Upper lobe of left lung (tissue), 6 donors: ENCODE results near the gene GTPBP3. TPM values are rescaled to one million over a fixed set of nuclear protein-coding genes. Genes with fewer than 3 reads are reported as not detected.
"Not testable (repeated sequence)": the region's sequence is repeated elsewhere in the genome, so short reads cannot be mapped to it uniquely, and the experiment has no call there.

Source experiments
- ATAC-seq, 2 donors: fragments of 200-7000 bp; cut with Tn5 transposase; one replicate each; pipeline ENCODE4 v1.9.1; 2022; ENCODE audit warnings: mild to moderate bottlenecking in 2 of 2, moderate library complexity in 2 of 2; ENCODE audit not compliant: low FRiP score in 2 of 2
- DNase-seq, 2 donors: peaks; one replicate each; pipeline ENCODE4 v3.0.0-alpha.2; 2019 to 2020
- H3K27ac ChIP-seq, 4 donors: fragments of 200-600 bp; sonication (generic); one replicate each; pipeline ENCODE4 v1.5.1; 2016 to 2019
- H3K27me3 ChIP-seq, 4 donors: fragments of 200-600 bp; sonication (generic); one replicate each; pipeline ENCODE4 v1.5.1; 2017 to 2019
- H3K36me3 ChIP-seq, 4 donors: fragments of 200-600 bp; sonication (generic); one replicate each; pipeline ENCODE4 v1.5.1; 2016 to 2019
- H3K4me1 ChIP-seq, 4 donors: fragments of 200-600 bp; sonication (generic); one replicate each; pipeline ENCODE4 v1.5.1; 2018 to 2019
- H3K4me3 ChIP-seq, 4 donors: fragments of 200-600 bp; sonication (generic); one replicate each; pipeline ENCODE4 v1.5.1; 2017 to 2019; ENCODE audit warnings: mild to moderate bottlenecking in 2 of 4, moderate library complexity in 1 of 4
- H3K9me3 ChIP-seq, 4 donors: fragments of 200-600 bp; sonication (generic); one replicate each; pipeline ENCODE4 v1.5.1; 2018 to 2019
- EP300 ChIP-seq, 4 donors: sonication (generic); formaldehyde crosslinking; IDR thresholded peaks; one replicate each; pipeline ENCODE4 v1.5.1; 2017; ENCODE audit warnings: antibody characterized with exemption in 4 of 4, control low read depth in 2 of 4
- POLR2A ChIP-seq, 4 donors: fragments of 450-650 bp; IDR thresholded peaks; one replicate each; pipeline ENCODE4 v1.5.1; 2016 to 2017; ENCODE audit warnings: antibody characterized with exemption in 4 of 4, mild to moderate bottlenecking in 2 of 4
- POLR2AphosphoS5 ChIP-seq, 2 donors: sonication (generic); formaldehyde crosslinking; IDR thresholded peaks; one replicate each; pipeline ENCODE4 v1.5.1; 2017; ENCODE audit warnings: antibody characterized with exemption in 2 of 2
- WGBS, 2 donors: methylation state at CpG; one replicate each; pipeline ENCODE4 v1.1.5; 2017 to 2018; 5-methylcytosine and 5-hydroxymethylcytosine counted together
- total RNA-seq, 6 donors: library from RNA; depleted of rRNA in 4 of 6; stranded (reverse); fragments of >200 nt in 4 of 6; gene quantifications; one replicate each; pipeline versions ENCODE4 v1.1.0 to v1.2.1, GENCODE V29; 2016 to 2021
- TF ChIP-seq, protein P1 (sequence below), 6 experiments: fragments of 450-650 bp in 4 of 6; fragments of 200-600 bp in 2 of 6; sonication (generic) in 2 of 6; IDR thresholded peaks; one replicate each; pipeline ENCODE4 v1.5.1; 2016 to 2019; ENCODE audit warnings: antibody characterized with exemption in 6 of 6
- donor health status: DM: no; HTN: no; CAD: no; lungs with moderate emphysema.
- donor health status: DM: no; HTN: yes; CAD: no; lungs with severe emphysema.

The GTPBP3 gene
- total RNA-seq, 6 donors from 2014 or later, result 14.9 to 95.3 (median 26.4) TPM

DNA sequence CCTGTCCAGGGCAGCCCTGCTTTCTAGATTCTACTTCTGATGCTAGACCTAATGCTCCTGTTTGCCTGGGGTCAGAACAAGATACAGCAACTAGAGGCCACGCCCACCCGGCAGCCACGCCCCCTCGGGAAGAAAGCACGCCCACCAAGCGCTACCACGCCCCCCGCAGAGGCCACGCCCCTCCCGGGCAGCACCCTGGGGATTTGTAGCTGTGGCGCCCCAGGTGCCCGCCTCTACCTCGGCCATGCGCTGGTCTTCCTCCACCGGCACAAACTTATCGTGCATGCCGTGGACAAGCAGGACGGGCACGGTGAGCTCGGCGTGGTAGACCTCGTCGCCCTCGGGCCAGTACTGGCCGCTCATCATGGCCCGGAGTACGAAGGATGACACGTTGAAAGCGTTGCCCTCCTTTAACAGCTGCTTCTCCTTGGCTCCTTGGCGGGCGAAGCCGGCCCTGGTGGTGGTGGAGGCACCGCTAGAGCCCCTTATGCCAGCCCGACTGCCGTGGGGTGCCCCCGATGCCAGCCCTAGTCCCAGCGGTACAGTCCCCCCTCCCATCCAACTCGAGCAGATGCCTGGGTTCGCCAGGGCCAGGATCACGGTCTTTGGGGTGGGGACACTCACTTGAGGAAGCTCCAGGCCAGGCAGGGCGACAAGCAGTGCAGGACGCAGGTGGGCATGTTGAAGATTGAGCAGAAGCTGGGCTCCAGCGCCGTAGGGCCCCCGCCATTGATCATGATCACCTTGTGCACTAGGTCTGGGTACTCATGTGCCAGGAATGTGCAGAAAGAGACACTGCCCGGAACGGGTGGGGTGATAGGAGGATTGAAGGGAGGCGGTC, 43.1 kb upstream of the GTPBP3 start:
- TF ChIP-seq POLR2AphosphoS5 (IDR thresholded peaks at IDR 0.05) (no peak), POLR2A (IDR thresholded peaks at IDR 0.05) (no peak), EP300 (IDR thresholded peaks at IDR 0.05) (no peak)
- TF ChIP-seq, protein P1, sequence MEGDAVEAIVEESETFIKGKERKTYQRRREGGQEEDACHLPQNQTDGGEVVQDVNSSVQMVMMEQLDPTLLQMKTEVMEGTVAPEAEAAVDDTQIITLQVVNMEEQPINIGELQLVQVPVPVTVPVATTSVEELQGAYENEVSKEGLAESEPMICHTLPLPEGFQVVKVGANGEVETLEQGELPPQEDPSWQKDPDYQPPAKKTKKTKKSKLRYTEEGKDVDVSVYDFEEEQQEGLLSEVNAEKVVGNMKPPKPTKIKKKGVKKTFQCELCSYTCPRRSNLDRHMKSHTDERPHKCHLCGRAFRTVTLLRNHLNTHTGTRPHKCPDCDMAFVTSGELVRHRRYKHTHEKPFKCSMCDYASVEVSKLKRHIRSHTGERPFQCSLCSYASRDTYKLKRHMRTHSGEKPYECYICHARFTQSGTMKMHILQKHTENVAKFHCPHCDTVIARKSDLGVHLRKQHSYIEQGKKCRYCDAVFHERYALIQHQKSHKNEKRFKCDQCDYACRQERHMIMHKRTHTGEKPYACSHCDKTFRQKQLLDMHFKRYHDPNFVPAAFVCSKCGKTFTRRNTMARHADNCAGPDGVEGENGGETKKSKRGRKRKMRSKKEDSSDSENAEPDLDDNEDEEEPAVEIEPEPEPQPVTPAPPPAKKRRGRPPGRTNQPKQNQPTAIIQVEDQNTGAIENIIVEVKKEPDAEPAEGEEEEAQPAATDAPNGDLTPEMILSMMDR (IDR thresholded peaks at IDR 0.05), result no peak
- H3K36me3 ChIP-seq, result peaks cover 0 to 3% (median 0%) of the 10 kb centered on the region in 4 donors
- ATAC-seq (peak in 1 of 2 donors; percentile 50), DNase-seq (peak in 1 of 2 donors; percentile 93)
- H3K4me3 ChIP-seq, result no peak overlapping the region
- no peaks in the 10 kb centered on the region for H3K27me3 ChIP-seq
- H3K4me1 ChIP-seq, result peaks cover 4 to 23% (median 12%) of the 10 kb centered on the region in 4 donors
- H3K9me3 ChIP-seq, result no peaks in the 10 kb centered on the region
- H3K27ac ChIP-seq, result no peak overlapping the region
- WGBS, 2 donors, result 83% methylated on average over 23 to 48 of the region's 48 CpGs

DNA sequence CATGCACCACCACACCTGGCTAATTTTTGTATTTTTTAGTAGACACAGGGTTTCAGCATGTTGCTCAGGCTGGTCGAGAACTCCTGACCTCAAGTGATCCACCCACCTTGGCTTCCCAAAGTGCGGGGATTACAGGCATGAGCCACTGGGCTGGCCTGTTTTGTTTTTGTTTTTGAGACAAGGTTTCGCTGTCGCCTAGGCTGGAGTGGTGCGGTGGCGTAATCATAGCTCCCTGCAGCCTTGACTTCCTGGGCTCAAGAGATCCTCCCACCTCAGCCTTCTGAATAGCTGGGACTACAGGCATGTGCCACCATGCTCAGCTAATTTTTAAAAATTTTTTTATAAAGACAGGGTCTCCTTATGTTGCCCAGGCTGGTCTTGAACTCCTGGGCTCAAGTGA, 41.8 kb upstream of the GTPBP3 start:
- H3K4me1 ChIP-seq, result peaks cover 4 to 26% (median 10%) of the 10 kb centered on the region in 4 donors
- ATAC-seq, DNase-seq, H3K36me3 ChIP-seq, H3K27me3 ChIP-seq, H3K9me3 ChIP-seq, H3K4me3 ChIP-seq: not testable (repeated sequence)
- 88 to 95% methylated on average over 6 of the region's 6 CpGs for WGBS, 2 donors
- peak overlapping the region in 1 of 4 donors; percentile 57 for H3K27ac ChIP-seq

DNA sequence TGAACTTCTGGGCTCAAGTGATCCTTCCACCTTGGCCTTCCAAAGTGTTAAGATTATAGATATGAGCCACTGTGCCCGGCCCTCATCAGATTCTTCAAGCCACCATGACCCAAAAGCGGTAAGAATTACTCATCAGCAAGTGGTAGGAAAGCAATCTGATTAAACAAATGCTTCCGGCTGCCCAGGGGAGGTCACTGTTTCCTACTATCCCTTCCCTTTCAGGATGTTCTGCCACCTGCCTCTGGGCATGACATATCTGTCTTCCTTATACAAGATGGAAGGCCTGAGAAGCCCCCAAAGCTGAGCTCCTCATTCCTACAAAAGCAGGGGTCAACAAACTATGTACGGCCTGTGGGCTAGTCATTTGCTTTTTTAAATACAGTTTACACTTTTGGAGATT, 41.1 kb upstream of the GTPBP3 start:
- no peak for ATAC-seq
- no peaks in the 10 kb centered on the region for H3K27me3 ChIP-seq
- TF ChIP-seq EP300 (IDR thresholded peaks at IDR 0.05) (no peak), POLR2AphosphoS5 (IDR thresholded peaks at IDR 0.05) (no peak), POLR2A (IDR thresholded peaks at IDR 0.05) (no peak)
- TF ChIP-seq, protein P1 (IDR thresholded peaks at IDR 0.05), result no peak
- H3K27ac ChIP-seq, result no peak overlapping the region
- no peak overlapping the region for H3K4me3 ChIP-seq
- H3K4me1 ChIP-seq, result peaks cover 4 to 33% (median 10%) of the 10 kb centered on the region in 4 donors
- H3K9me3 ChIP-seq, result no peaks in the 10 kb centered on the region
- peaks cover 0 to 9% (median 4%) of the 10 kb centered on the region in 4 donors for H3K36me3 ChIP-seq
- WGBS, 2 donors, result 55 to 60% methylated on average over 4 of the region's 4 CpGs
- DNase-seq, result no peak

DNA sequence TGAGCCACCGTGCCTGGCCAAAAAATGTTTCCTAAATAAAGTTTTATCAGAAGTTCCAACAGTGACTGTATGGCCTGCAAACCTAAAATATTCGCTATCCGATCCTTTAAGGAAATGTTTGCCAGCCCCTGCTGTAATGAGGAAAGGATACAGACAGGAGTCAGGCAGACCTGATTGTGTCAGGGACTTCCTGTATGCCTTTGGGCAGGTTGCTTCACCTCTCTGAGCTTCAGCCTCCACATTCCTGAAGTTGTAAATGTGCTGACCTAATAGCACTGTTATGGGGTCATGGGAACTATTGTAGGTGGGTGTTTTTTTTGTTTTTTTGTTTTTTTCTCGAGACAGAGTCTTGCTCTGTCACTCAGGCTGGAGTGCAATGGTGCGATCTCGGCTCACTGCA, 40.4 kb upstream of the GTPBP3 start:
- no peak for DNase-seq
- 89% methylated on average over 6 of the region's 6 CpGs for WGBS, 2 donors
- H3K27ac ChIP-seq, result no peak overlapping the region
- H3K4me3 ChIP-seq, result no peak overlapping the region
- ATAC-seq, result no peak
- H3K9me3 ChIP-seq, result no peaks in the 10 kb centered on the region
- H3K27me3 ChIP-seq, result no peaks in the 10 kb centered on the region
- no peak for TF ChIP-seq POLR2A (IDR thresholded peaks at IDR 0.05)
- no peak for TF ChIP-seq POLR2AphosphoS5 (IDR thresholded peaks at IDR 0.05)
- TF ChIP-seq, protein P1 (IDR thresholded peaks at IDR 0.05), result no peak
- no peak for TF ChIP-seq EP300 (IDR thresholded peaks at IDR 0.05)
- H3K4me1 ChIP-seq, result peaks cover 3 to 36% (median 8%) of the 10 kb centered on the region in 4 donors
- H3K36me3 ChIP-seq, result peaks cover 0 to 9% (median 4%) of the 10 kb centered on the region in 4 donors

DNA sequence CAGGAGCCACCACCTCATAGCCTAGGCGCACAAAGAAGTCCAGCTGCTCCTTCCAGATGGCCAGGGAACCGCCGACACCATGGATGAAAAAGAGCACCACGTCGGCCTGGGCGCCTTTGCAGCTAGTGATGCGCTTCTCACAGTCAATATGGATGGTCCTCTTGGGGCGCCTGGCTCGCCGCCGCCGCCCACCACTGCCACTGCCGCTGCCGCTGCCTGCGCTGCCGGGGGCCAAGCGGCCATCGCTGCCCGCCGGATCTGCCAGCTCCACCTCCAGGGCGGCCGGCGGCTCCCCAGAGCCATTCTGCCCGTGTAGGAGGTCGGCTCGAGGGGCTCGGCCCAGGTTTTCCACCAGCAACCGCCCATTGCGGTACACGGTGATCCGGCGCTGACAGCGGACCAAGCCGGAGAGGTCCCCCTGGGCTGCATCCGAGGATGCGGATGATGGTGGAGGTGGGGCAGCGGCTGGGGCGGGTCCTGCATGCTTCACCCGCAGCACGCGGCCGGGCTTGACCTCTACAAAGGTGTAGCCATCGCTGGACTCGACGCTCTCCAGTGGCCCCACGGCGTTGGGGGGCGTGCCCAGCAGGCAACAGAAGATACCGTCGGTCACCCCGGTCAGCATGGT, 36.2 kb upstream of the GTPBP3 start:
- 94 to 95% methylated on average over 7 to 40 of the region's 51 CpGs for WGBS, 2 donors
- peaks cover 0 to 9% (median 4%) of the 10 kb centered on the region in 4 donors for H3K36me3 ChIP-seq
- no peaks in the 10 kb centered on the region for H3K27me3 ChIP-seq
- TF ChIP-seq POLR2AphosphoS5 (IDR thresholded peaks at IDR 0.05), result no peak
- TF ChIP-seq EP300 (IDR thresholded peaks at IDR 0.05), result no peak
- TF ChIP-seq, protein P1 (IDR thresholded peaks at IDR 0.05), result no peak
- TF ChIP-seq POLR2A (IDR thresholded peaks at IDR 0.05), result no peak
- DNase-seq, result peak in 1 of 2 donors; percentile 86
- H3K9me3 ChIP-seq, result no peaks in the 10 kb centered on the region
- ATAC-seq, result no peak
- H3K27ac ChIP-seq, result no peak overlapping the region
- peaks cover 22 to 57% (median 32%) of the 10 kb centered on the region in 4 donors for H3K4me1 ChIP-seq
- no peak overlapping the region for H3K4me3 ChIP-seq
